ENCODE data around the gene CAPSL.
"Not testable (repeated sequence)": the region's sequence is repeated elsewhere in the genome, so short reads cannot be mapped to it uniquely, and the experiment has no call there.

Gene CAPSL

DNA sequence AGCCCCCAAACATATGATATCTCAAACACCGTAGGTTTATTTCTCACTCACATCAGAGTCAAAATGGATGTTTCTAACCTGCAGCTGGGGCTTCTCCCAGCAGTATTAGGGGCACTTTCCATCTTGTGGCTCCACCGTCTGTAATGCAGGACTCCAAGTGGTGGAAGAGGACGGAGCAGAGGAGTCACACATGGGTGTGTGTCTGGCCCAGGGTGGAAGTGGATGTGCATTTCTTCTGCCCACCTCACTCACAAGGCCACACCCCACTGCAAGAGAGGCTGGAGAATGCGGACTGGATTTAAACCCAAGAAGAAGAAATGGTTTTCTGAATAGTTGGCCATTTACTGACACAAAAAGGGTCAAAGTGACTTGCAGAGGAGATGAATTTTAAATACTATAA, 67.8 kb downstream of the CAPSL start:
- no peak for DNase-seq

GRCh38 chr5:35869685-35870277, 68.6 kb downstream of the CAPSL start:
- no peak for DNase-seq

DNA sequence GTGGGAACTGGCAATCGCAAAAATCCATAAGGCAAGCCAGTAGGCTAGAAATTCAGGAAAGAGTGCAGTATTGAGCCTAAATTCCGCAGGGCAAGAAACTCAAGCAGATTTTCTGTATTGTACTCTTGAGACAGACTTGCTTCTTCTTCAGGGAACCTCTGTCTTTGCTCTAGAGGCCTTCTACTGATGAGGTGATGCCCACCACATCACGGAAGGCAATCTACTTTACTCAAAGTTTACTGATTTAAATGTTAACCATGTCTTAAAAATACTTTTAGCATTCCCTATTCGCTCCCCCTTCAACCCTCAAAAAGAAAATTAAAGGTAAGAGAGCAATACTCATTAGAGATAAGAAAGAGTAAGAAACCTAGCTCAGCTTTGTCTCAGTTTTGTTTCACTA, 70.4 kb downstream of the CAPSL start:
- no peak for DNase-seq

DNA sequence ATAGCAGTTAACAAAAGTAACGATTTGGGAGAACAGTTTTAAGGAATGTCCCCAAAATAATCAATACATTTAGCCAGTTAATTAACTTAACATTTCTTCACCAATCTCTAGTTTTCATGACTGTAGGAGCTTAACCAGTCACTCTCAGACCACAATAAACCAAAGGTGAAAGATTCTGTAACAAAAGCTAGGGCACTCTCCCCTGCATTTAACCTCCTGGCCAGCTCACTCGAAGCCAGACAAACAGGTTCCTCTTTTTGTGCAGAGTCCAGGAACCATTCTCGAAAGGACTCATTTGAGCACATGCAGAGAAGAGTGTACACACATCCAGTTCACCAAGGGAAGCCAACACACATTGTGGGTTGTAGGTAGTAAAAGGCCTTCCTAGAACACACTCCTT, 75.3 kb downstream of the CAPSL start:
- DNase-seq: no peak

- DNase-seq: no peak
Measured at GRCh38 chr5:35862126-35862525, 76.3 kb downstream of the CAPSL start.

GRCh38 chr5:35861718-35862117, 76.7 kb downstream of the CAPSL start:
- no peak for DNase-seq

DNA sequence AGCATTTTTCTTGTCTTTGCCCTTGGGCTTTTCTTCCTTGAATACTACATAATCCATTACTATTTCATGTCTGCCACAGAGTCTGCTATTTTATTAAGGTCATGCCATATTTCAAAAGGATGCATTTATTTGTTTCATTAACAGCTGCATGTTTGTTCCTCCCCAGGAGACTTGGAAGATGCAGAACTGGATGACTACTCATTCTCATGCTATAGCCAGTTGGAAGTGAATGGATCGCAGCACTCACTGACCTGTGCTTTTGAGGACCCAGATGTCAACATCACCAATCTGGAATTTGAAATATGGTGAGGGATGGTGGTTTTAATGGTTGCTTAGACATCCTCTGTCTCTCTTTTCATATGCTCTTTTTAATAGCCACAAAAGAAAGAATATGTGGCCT, 77.7 kb downstream of the CAPSL start:
- DNase-seq: no peak

- DNase-seq: no peak
Measured at GRCh38 chr5:35859101-35859661, 79.2 kb downstream of the CAPSL start.

GRCh38 chr5:35857606-35858205, 80.7 kb downstream of the CAPSL start:
- no peak for DNase-seq

DNA sequence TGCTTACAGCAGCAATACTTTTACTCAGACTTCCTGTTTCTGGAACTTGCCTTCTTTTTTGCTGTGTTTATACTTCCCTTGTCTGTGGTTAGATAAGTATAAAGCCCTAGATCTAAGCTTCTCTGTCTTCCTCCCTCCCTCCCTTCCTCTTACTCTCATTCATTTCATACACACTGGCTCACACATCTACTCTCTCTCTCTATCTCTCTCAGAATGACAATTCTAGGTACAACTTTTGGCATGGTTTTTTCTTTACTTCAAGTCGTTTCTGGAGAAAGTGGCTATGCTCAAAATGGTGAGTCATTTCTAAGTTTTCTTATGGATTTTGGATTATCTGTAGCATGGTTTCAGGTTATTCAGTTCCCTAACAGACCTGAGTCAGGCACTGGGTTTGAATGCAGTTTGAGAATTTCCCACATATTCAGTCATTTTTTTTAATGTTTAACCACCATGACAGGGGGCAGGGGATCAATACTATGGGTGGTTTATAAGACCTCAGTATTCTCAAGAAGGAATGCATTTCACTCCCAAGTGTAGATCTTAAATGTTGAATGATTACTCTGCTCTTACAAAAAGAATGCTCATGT, 81.6 kb downstream of the CAPSL start, which contains the start of gene IL7R:
Gene IL7R (plus strand): TSS at position 127 of the 587 bp plus-strand sequence. CDS start 87 bp downstream, at position 214.
- no peak for DNase-seq

- DNase-seq: not testable (repeated sequence)
Measured at GRCh38 chr5:35856186-35856764, 82.1 kb downstream of the CAPSL start.

DNA sequence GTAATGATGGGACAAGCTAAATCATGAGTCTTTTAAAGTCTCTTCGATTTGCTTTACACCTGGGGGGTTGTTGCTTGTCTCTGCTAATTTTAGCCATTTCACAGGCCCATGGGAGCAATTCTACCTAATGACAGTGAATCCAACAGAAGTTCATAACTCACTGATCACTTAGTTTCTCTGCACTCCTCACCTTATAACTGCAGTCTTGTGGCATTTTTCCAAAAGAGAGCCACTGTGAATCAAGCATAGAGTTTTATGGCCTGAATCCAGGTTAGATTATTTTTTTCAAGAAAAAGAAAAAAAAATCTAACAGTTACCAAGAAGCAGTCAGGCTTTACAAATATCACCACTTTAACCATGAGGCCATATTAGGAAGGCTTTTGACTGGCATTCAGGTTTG, 83.2 kb downstream of the CAPSL start:
- no peak for DNase-seq
